Fibroblast of mammary gland (primary cell): Measurements from ENCODE around the gene WDR48.

Experiments used
- DNase-seq: peaks from one replicate; pipeline ENCODE4 v3.0.0-alpha.2; 2010; ENCODE audit warnings: low read depth
- H3K4me3 ChIP-seq: 2 replicates; pipeline ENCODE4 v1.5.1; 2011; ENCODE audit warnings: low read depth, mild to moderate bottlenecking, low read length, moderate library complexity; ENCODE audit not compliant: control insufficient read depth
- TF ChIP-seq, protein P1 (sequence below): conservative IDR thresholded peaks from 2 replicates; pipeline ENCODE4 v1.5.1; 2011; ENCODE audit warnings: low read depth, low read length, inconsistent platforms; ENCODE audit not compliant: control insufficient read depth, insufficient read depth

The WDR48 gene

DNA sequence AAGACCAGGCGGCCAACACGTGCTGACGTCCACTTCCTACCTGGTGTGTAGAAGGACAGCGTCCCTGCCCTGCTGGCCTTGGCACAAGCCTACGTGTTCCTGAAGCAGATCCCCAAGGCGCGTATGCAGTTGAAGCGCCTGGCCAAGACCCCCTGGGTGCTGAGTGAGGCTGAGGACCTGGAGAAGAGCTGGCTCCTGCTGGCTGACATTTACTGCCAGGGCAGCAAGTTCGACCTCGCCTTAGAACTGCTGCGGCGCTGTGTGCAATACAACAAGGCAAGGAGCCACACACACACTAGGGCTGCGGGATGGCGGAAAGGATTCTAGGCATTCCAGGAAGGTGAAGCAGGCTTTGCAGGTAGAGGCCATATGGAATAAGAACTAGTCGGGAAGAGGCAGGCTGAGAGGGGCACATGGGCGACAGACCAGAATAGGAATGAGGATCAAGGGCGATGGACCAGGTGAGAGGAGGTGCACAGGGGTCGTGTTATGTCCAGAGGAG lies 85.7 kb downstream of the WDR48 start:
- no peak for DNase-seq
- TF ChIP-seq, protein P1, sequence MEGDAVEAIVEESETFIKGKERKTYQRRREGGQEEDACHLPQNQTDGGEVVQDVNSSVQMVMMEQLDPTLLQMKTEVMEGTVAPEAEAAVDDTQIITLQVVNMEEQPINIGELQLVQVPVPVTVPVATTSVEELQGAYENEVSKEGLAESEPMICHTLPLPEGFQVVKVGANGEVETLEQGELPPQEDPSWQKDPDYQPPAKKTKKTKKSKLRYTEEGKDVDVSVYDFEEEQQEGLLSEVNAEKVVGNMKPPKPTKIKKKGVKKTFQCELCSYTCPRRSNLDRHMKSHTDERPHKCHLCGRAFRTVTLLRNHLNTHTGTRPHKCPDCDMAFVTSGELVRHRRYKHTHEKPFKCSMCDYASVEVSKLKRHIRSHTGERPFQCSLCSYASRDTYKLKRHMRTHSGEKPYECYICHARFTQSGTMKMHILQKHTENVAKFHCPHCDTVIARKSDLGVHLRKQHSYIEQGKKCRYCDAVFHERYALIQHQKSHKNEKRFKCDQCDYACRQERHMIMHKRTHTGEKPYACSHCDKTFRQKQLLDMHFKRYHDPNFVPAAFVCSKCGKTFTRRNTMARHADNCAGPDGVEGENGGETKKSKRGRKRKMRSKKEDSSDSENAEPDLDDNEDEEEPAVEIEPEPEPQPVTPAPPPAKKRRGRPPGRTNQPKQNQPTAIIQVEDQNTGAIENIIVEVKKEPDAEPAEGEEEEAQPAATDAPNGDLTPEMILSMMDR: no peak
- H3K4me3 ChIP-seq: no peak overlapping the region

DNA sequence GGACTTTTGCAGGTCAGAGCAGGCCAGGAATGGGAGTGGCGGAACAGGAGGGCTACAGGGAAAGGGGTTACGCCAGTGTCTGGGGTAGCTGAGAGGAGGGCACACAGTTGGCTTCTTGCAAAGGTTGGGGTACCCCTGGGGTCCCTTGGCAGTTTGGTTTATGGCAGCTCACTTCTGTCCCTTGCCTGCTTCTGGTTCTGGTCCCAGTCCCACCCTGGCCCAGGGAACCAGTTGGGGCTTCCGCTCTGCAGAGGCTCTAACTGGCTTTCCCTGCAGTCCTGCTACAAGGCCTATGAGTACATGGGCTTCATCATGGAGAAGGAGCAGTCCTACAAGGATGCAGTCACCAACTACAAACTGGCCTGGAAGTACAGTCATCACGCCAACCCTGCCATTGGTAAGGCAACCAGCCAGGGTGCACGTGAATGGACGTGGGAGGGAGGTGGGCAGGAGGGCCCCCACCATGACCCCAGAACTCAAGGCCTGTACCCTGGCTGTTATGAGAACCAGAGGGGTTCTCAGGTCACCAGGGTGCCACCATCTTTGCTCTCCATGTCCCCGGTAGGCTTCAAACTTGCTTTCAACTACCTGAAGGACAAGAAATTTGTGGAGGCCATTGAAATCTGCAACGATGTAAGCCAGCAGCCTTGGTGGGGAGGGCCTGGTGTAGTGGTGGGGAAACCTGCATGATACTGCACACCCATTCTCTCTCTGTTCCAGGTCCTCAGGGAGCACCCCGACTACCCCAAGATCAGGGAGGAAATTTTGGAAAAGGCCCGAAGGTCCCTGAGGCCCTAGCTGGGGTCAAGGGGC lies 86.4 kb downstream of the WDR48 start:
- no peak for DNase-seq
- no peak overlapping the region for H3K4me3 ChIP-seq
- TF ChIP-seq, protein P1: no peak

DNA sequence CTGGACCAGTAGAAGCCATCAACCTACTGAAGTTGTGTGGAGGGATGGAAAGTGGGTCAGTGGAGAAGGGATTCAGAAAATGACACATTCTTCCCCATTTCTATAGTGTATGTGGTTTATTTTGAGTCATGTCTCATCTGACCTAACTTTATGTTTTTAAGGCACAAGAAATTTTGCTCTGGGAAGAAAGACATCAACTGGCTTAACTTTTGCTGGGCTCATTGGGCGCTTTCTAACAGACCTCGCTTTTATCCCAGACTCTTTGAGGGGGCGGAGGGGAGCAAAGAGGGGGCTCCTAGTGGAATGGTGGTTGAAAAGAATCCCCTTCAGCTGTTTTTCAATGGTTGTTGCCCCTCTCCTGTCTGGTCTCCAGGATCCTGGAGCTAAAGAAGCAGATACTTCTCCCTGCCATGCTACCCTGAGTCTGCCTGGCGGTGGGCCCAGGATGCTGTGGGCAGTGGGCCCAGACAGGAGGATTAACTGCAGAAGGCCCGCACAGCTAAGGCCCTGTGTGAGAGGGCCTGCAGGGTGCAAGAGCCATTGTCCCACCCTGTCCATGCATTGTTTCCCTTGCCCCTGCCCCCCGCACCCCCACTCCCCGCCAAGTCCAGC lies 87.1 kb downstream of the WDR48 start:
- TF ChIP-seq, protein P1: no peak
- DNase-seq: no peak

DNA sequence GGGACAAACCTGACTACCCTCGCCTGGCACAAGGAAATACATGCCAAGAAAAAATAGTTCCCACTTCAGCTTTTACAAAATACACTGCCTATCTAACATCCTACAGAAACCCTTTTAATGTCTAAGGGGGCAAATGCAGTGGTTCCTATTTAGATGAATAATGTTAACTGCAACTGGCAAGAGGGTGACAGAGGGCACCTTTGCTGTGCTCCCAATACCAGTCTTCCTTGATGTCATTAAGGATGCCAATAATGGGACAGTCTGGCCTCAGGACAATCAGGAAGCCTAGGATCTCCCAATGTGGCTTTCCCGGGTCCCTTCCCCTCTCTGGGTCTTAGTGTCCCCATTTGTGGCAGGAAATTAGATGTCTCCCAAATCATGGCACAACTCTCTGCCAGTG lies 87.6 kb downstream of the WDR48 start:
- no peak for DNase-seq
- H3K4me3 ChIP-seq: no peak overlapping the region
- TF ChIP-seq, protein P1: no peak

More for the DNA sequence above, 87.1 kb downstream of the WDR48 start:
- H3K4me3 ChIP-seq: no peak overlapping the region

DNA sequence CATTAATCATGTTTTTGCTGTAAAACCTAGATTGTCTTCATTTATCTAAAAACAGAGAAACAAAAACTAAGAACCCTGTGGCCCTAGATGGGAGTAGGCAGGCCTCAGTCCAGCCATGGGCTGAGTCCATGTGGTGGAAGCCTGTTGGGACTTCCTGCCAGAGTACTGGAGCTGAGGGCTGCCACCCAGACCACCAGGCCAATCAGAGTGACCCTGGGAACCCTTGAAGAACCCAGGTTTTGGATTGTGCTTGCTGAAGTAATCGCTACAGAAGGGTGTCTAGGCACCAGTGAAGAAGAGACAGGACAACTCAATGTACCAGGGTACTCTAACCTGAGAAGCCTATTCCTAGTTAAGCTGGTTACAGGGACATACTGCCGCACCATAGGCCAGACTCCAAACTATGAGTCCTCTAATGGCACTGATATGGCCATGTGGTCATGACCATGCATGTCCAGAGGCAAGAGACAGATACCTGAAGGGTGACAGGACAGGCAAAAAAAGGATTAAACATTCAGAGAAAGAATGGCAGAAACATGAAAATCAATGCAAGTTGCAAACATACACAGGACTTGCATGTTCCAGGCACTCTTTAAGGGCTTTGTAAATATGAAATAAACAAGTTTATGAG lies 88.6 kb downstream of the WDR48 start:
- DNase-seq: no peak
- TF ChIP-seq, protein P1: no peak
- no peak overlapping the region for H3K4me3 ChIP-seq

DNA sequence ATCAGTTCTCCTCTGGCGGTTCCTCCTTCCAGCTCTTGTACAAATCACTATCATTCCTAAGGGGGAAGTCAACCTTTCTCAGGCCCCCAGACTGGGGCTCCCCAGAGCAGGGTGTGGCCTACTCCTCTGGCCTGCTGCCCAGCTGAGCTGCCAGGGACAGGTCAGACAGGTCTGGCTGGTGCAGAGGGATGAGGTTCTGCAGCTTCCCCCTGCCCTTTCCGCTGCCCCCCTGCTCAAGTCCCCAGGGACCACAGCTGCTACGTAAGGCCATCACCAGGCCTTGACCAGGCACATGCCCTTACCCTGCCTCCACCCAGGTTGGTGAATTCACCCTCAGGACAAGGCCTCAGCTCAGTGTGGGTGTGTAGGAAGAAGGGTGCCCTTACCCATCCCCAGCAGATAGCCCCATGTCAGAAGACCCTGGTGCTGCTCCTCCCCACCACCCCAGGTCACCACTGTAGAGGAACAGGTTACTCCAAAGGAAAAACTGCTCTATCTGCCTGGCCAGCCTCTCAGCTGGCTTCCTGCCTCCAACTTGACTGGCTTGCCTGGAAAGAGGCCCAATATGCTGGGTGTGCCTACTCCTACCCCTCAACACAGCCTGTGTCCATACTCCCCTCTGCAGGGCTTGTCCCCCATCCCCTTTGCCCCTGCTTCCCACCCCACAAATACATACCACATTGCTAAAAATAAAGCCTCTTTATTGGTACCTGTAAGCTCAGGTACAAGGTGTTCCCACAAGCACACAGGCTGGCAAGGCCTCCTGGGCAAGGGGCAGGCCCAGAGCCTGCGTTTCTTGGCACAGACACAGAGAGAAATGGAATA lies 89.6 kb downstream of the WDR48 start:
- H3K4me3 ChIP-seq: no peak overlapping the region
- DNase-seq: peak; percentile 39
- TF ChIP-seq, protein P1: no peak
